C4-2B (cell line): ENCODE measurements around the gene SGCA.

Experiments used
- H3K27ac ChIP-seq: fragments of 450-650 bp; 2 replicates; pipeline ENCODE4 v1.5.1; 2017
- CTCF ChIP-seq: fragments of 450-650 bp; conservative IDR thresholded peaks from 2 replicates; pipeline ENCODE4 v1.5.1; 2017; ENCODE audit warnings: mild to moderate bottlenecking
- ZFX ChIP-seq: fragments of 450-650 bp; IDR thresholded peaks from 2 replicates; pipeline ENCODE4 v1.6.1; 2017

The SGCA gene

GRCh38 chr17:50187394-50187725 is 21.6 kb downstream of the SGCA start:
- TF ChIP-seq ZFX = no peak
- TF ChIP-seq CTCF = no peak
- no peak overlapping the region for H3K27ac ChIP-seq

DNA sequence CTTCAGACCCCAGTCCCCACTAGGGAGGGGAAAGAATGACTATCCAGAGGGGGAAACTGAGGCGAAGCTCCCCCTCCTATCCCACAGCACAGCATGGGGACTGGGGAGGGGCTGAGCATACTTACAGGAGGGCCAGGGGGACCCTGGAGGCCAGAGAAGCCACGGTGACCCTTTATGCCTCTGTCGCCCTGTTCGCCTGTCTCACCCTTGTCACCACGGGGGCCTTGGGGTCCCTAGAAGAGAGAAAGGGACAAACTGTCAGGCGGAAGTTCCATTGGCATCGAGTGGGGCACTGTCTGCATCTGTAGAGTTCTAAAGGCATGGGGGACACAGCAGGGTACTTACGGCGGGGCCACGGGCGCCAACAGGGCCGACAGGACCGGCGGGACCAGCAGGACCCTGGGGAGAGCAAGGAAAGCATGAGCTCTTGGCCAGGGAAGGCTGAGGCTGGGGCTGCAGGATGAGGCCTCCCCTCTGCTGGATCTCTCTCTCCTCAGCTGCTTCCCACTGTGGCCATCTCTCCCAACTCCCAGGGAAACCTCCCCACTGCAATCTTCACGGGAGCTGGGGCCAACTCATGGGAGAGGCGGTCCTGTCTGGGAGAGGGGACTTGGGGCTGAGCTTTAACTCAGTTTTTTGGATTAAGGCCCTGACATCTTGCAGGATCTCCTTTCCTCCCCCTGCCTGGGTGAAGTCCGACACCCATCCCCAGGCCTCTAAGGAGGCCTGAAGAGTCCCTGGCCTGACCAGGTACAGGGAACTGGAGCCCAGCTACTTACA is 22.1 kb downstream of the SGCA start:
- H3K27ac ChIP-seq = no peak overlapping the region
- TF ChIP-seq ZFX = no peak
- no peak for TF ChIP-seq CTCF

- no peak overlapping the region for H3K27ac ChIP-seq
- TF ChIP-seq ZFX (no peak), CTCF (no peak)
Measured at GRCh38 chr17:50188531-50188920, 22.7 kb downstream of the SGCA start.

GRCh38 chr17:50188921-50189549 is 23.2 kb downstream of the SGCA start:
- H3K27ac ChIP-seq = no peak overlapping the region
- TF ChIP-seq ZFX (no peak), CTCF (no peak)

DNA sequence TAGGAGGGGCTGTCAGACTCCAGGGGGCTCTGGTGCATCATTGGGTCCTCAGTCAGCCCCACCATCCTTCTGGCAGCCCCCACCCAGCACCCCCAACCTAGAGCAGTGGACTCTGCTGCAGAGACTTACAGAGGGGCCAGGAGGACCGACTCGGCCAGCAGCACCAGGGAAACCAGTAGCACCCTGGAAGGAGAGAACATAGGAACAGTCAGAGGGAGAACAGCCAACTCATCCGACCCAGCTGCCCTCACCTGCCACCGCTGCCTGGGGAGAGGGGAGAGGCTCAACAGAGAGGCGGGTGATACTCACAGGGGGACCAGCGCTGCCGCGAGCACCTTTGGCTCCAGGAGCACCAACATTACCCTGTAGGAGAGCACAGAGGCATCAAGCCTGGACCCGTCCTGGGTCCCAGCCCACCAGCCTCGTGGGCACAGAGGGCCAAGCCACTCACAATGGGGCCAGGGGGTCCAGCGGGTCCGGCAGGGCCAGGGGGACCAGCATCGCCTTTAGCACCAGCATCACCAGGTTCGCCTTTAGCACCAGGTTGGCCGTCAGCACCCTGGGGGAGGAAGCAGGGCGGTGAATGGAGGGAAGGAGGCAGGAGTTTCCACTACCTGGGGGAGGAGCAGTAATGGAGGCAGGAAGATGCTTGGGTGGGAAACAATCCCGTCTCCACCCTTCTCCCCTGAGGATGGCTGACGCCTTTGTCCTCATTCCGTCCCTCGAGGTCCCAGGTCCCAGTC is 23.9 kb downstream of the SGCA start:
- TF ChIP-seq ZFX = no peak
- TF ChIP-seq CTCF = no peak
- no peak overlapping the region for H3K27ac ChIP-seq

GRCh38 chr17:50190293-50190602 is 24.4 kb downstream of the SGCA start:
- no peak for TF ChIP-seq CTCF
- TF ChIP-seq ZFX = no peak
- H3K27ac ChIP-seq = no peak overlapping the region
